Measurements from ENCODE around the gene TBCD.

Gene TBCD

GRCh38 chr17:82880620-82881323 is 128.9 kb downstream of the TBCD start:
- DNase-seq (no peak), ATAC-seq (replicated peaks) (no peak)
- Mint-ChIP-seq H3K27me3 (no peaks in the 10 kb centered on the region), H3K36me3 (ENCODE audit: insufficient read depth) (peaks cover 42% of the 10 kb centered on the region), H3K4me1 (ENCODE audit: low read depth in 2 of 2) (peaks cover 64 to 67% of the 10 kb centered on the region in 2 donors), H3K27ac (peak overlapping the region; percentile 95 to 99), H3K4me3 (peak overlapping the region; percentile 47 to 62), H3K9me3 (no peaks in the 10 kb centered on the region)

- peak overlapping the region; percentile 95 to 99 for H3K27ac Mint-ChIP-seq
- no peaks in the 10 kb centered on the region for H3K27me3 Mint-ChIP-seq
- peaks cover 44% of the 10 kb centered on the region for H3K36me3 Mint-ChIP-seq (ENCODE audit: insufficient read depth)
- H3K4me1 Mint-ChIP-seq (ENCODE audit: low read depth in 2 of 2): peaks cover 70 to 73% of the 10 kb centered on the region in 2 donors
- DNase-seq: no peak
- ATAC-seq (replicated peaks): no peak
- H3K4me3 Mint-ChIP-seq: peak overlapping the region; percentile 80 to 88
- no peaks in the 10 kb centered on the region for H3K9me3 Mint-ChIP-seq
Measured at GRCh38 chr17:82881324-82881823, 129.5 kb downstream of the TBCD start.

DNA sequence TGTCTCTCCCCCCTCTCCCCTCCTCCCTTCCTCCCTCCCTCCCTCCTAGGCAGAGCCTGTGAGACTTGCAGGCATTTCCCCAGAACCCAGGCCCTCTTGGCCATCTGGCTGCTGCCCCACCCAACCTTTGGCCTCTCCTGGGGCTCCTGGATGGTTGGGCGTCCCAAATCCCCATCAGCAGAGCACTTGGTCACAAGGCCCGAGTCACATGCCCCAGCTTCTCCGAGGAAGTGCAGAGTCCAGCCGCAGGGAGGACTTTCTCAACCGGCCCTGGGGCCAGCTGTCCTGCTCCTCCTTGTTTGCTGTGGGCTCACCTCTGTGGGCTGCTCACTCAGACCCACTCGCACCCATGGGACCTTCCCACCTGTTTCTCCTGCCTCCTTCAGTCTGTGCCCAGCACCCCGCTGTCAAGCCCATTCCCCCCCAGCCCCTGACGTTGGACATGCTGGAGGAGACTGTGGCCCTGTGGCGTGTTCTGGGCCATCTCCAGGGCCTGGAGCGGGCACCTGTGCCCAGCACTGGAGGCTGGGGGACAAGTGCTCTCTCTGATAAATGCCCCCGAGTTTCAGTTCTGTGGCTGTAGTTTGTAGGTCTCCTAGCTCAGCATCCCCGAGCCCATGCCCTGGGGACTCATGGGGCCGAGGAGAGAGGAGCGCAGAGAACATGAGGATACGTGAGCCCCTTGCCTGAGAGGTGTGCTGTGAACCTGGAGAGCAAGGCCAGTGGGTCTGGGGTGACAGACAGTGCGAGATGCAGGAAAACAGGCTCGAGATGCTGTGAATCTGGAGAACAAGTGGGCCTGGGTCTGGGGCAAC is 130.2 kb downstream of the TBCD start:
- peak overlapping the region; percentile 95 to 99 for H3K27ac Mint-ChIP-seq
- no peaks in the 10 kb centered on the region for H3K27me3 Mint-ChIP-seq
- peaks cover 44% of the 10 kb centered on the region for H3K36me3 Mint-ChIP-seq (ENCODE audit: insufficient read depth)
- no peak for ATAC-seq (replicated peaks)
- peak overlapping the region; percentile 80 to 88 for H3K4me3 Mint-ChIP-seq
- H3K4me1 Mint-ChIP-seq (ENCODE audit: low read depth in 2 of 2): peaks cover 72 to 74% of the 10 kb centered on the region in 2 donors
- no peak for DNase-seq
- H3K9me3 Mint-ChIP-seq: no peaks in the 10 kb centered on the region

GRCh38 chr17:82882715-82883418 is 131.0 kb downstream of the TBCD start:
- H3K27me3 Mint-ChIP-seq: no peaks in the 10 kb centered on the region
- H3K4me3 Mint-ChIP-seq: peak overlapping the region; percentile 80 to 88
- no peaks in the 10 kb centered on the region for H3K9me3 Mint-ChIP-seq
- peaks cover 47% of the 10 kb centered on the region for H3K36me3 Mint-ChIP-seq (ENCODE audit: insufficient read depth)
- peak; percentile 83 for ATAC-seq (replicated peaks)
- peaks cover 77 to 81% of the 10 kb centered on the region in 2 donors for H3K4me1 Mint-ChIP-seq (ENCODE audit: low read depth in 2 of 2)
- H3K27ac Mint-ChIP-seq: peak overlapping the region; percentile 95 to 99
- peak; percentile 86 to 88 (median 86) for DNase-seq

- peak; percentile 7 for ATAC-seq (replicated peaks)
- Mint-ChIP-seq H3K27me3 (no peaks in the 10 kb centered on the region), H3K4me1 (ENCODE audit: low read depth in 2 of 2) (peaks cover 73 to 80% of the 10 kb centered on the region in 2 donors), H3K27ac (peak overlapping the region; percentile 95 to 99), H3K4me3 (peak overlapping the region; percentile 80 to 88), H3K36me3 (ENCODE audit: insufficient read depth) (peaks cover 46% of the 10 kb centered on the region), H3K9me3 (no peaks in the 10 kb centered on the region)
- peak in 2 of 3 experiments; percentile 27 to 31 for DNase-seq
Measured at GRCh38 chr17:82883419-82884031, 131.7 kb downstream of the TBCD start.

GRCh38 chr17:82884341-82884969 is 132.6 kb downstream of the TBCD start:
- no peaks in the 10 kb centered on the region for H3K27me3 Mint-ChIP-seq
- ATAC-seq (replicated peaks) (peak; percentile 27), DNase-seq (peak; percentile 34 to 63 (median 37))
- H3K36me3 Mint-ChIP-seq (ENCODE audit: insufficient read depth): peaks cover 45% of the 10 kb centered on the region
- peak overlapping the region; percentile 80 to 88 for H3K4me3 Mint-ChIP-seq
- H3K9me3 Mint-ChIP-seq: no peaks in the 10 kb centered on the region
- peaks cover 64 to 70% of the 10 kb centered on the region in 2 donors for H3K4me1 Mint-ChIP-seq (ENCODE audit: low read depth in 2 of 2)
- peak overlapping the region; percentile 95 to 99 for H3K27ac Mint-ChIP-seq

GRCh38 chr17:82884970-82885353 is 133.1 kb downstream of the TBCD start:
- Mint-ChIP-seq H3K27ac (peak overlapping the region; percentile 95 to 99), H3K4me1 (ENCODE audit: low read depth in 2 of 2) (peaks cover 60 to 65% of the 10 kb centered on the region in 2 donors), H3K36me3 (ENCODE audit: insufficient read depth) (peaks cover 43% of the 10 kb centered on the region), H3K4me3 (peak overlapping the region; percentile 80 to 88), H3K27me3 (no peaks in the 10 kb centered on the region), H3K9me3 (no peaks in the 10 kb centered on the region)
- DNase-seq (peak; percentile 40 to 58 (median 45)), ATAC-seq (replicated peaks) (peak; percentile 44)

DNA sequence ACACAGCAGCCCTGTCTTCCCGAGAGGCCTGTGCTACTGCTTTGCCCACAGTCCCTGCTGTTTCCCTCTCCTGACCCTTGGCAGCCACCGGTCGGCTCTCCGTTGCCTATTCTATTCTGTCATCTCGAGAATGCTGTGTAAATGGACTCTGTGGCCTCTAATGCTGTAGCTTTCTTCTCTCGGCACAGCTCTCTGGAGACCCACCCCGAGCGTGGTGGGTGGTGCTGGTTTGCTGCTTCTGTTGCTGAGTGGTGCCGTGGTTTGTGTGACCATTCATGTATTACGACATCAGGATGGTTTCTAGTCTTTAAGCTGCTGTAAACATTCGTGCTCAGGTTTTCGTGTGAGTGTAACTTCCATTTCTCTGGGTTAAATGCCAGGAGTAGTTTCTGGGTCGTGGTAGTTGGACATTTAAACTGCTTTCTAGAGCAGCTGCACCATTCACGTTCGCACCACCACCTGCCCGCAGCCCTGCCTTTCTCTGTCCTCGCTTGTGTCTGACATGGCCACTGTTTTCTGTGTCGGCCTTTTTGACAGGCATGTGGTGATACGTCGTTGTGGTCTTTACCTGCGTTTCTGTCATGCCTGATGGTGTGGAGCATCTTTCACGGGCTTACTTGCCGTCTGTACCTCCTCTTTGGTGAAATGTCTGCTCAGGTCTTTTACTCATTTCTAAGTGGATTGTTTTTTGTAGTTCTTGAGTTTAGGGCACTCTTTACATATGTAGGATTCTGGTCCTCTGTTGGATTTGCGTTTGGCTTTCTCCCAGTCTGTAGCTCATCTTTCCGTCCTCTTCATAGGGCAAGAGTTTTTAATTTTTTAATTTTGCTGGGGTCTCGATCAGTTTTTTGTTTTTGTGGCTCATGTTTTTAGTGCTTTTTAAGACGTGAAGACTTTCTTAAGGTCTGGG is 135.6 kb downstream of the TBCD start:
- Mint-ChIP-seq H3K27ac (peak overlapping the region in 1 of 2 donors; percentile 70), H3K36me3 (ENCODE audit: insufficient read depth) (peaks cover 42% of the 10 kb centered on the region), H3K27me3 (no peaks in the 10 kb centered on the region), H3K4me3 (peak overlapping the region; percentile 8 to 33), H3K4me1 (ENCODE audit: low read depth in 2 of 2) (peaks cover 51 to 54% of the 10 kb centered on the region in 2 donors), H3K9me3 (no peaks in the 10 kb centered on the region)
- DNase-seq (no peak), ATAC-seq (replicated peaks) (no peak)

DNA sequence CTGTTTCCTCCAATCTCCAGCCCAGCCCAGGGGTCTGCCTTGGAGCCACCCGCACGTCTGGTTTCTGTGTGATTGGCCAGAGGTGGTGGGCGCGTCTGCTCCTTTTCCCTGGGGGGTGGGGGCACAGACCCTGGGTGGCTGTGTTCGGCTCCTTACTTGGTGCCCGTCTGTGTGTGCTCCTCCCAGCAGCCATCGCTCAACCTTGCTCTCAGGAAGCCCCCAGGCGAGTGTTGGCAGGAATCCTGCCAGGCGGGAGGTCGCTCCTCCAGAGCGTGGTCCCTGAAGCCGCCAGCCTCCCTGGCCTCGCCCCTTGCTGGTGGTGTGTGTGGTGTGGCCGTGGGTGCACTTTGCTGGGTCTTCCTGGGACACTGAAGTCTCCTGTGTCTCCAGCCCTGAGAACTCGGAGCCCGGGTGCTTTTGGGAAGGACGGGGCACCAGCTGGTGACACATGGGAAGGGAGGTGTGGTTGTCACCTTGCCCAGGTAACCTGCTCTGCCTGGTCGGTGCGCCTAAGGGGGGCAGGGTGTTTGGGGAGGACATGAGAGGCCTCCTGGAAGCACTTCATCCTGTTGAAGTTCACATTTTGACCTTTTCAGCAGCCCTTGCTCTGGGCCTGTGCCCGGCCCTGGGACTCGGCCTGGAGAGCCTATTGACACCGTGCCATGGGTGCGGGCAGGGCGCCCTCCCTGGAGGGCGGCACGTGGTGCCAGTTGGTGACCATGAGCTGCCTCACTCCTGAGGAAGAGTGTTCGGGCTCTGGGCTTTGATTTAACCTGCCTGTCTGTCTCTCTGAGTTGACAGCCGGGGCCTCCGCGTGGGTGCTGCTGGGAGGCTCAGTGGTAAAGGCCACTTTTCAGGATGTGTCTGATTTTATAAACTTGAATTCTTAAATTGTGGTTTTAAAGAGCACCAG is 137.0 kb downstream of the TBCD start:
- Mint-ChIP-seq H3K36me3 (ENCODE audit: insufficient read depth) (peaks cover 34% of the 10 kb centered on the region), H3K27me3 (no peaks in the 10 kb centered on the region), H3K27ac (peak overlapping the region; percentile 35 to 70), H3K9me3 (no peaks in the 10 kb centered on the region), H3K4me3 (no peak overlapping the region), H3K4me1 (ENCODE audit: low read depth in 2 of 2) (peaks cover 50 to 51% of the 10 kb centered on the region in 2 donors)
- ATAC-seq (replicated peaks) (no peak), DNase-seq (no peak)

GRCh38 chr17:82889496-82890338 is 137.9 kb downstream of the TBCD start:
- no peaks in the 10 kb centered on the region for H3K9me3 Mint-ChIP-seq
- ATAC-seq (replicated peaks): no peak

More at GRCh38 chr17:82889496-82890338, 137.9 kb downstream of the TBCD start:
- Mint-ChIP-seq H3K36me3 (ENCODE audit: insufficient read depth) (peaks cover 29% of the 10 kb centered on the region), H3K4me1 (ENCODE audit: low read depth in 2 of 2) (peaks cover 44 to 48% of the 10 kb centered on the region in 2 donors), H3K27me3 (no peaks in the 10 kb centered on the region), H3K27ac (peak overlapping the region; percentile 79 to 89), H3K4me3 (no peak overlapping the region)
- DNase-seq: no peak
